Activated naive CD4-positive, alpha-beta T cell treated with anti-CD3 and anti-CD28 coated beads for 36 hours (primary cell): Measurements from ENCODE around the gene GPATCH4. TPM values are rescaled to one million over a fixed set of nuclear protein-coding genes. Genes with fewer than 3 reads are reported as not detected.

Source experiments
- CTCF ChIA-PET: fragments of 350-600 bp; sonication (Branson Sonifier 250); formaldehyde crosslinking; loops from one replicate; lab custom pipeline; 2021; ENCODE audit warnings: antibody characterized with exemption; lab: Charles Lee
- DNase-seq: peaks from one replicate; pipeline ENCODE4 v3.0.0-alpha.2; 2020
- H3K27ac Mint-ChIP-seq: one replicate; pipeline ENCODE4 v1.8.0; 2021; ENCODE audit warnings: mild to moderate bottlenecking, mixed read lengths
- H3K27me3 Mint-ChIP-seq: one replicate; pipeline ENCODE4 v1.8.0; 2021; ENCODE audit warnings: low read depth, mixed read lengths
- H3K36me3 Mint-ChIP-seq: one replicate; pipeline ENCODE4 v1.8.0; 2021; ENCODE audit warnings: low read depth, mixed read lengths
- H3K4me1 Mint-ChIP-seq: one replicate; pipeline ENCODE4 v1.8.0; 2021; ENCODE audit warnings: low read depth, mixed read lengths
- H3K4me3 Mint-ChIP-seq: one replicate; pipeline ENCODE4 v1.8.0; 2021; ENCODE audit warnings: mild to moderate bottlenecking, moderate library complexity, mixed read lengths
- H3K9me3 Mint-ChIP-seq: one replicate; pipeline ENCODE4 v1.8.0; 2021; ENCODE audit warnings: mixed read lengths
- intact Hi-C: fragments of 100-400 bp; cut with micrococcal nuclease; formaldehyde crosslinking; loops from one replicate; pipeline ENCODE4 v1.15.1; 2023
- total RNA-seq, 2 experiments: library from RNA; stranded (reverse); gene quantifications; one replicate each; pipeline ENCODE4 v1.2.3, GENCODE V29; 2021

Gene GPATCH4
- total RNA-seq, 2 experiments from 2014 or later = 37.5 to 38.3 TPM

- no peak overlapping the region for H3K27ac Mint-ChIP-seq
- DNase-seq = no peak
- H3K4me3 Mint-ChIP-seq = no peak overlapping the region
- H3K36me3 Mint-ChIP-seq = peaks cover 1% of the 10 kb centered on the region
- CTCF ChIA-PET = interaction anchor here (0.7 to 2.5 kb wide), 10 partner anchors 14 to 140 kb away, joined by 3 to 12 read pairs (median 4); no protein-coding TSS in a partner anchor
- peaks cover 34% of the 10 kb centered on the region for H3K4me1 Mint-ChIP-seq
- no peaks in the 10 kb centered on the region for H3K27me3 Mint-ChIP-seq
- intact Hi-C loops = no loop called here
- H3K9me3 Mint-ChIP-seq = no peaks in the 10 kb centered on the region
Observed at GRCh38 chr1:156586323-156586722, 15.0 kb downstream of the GPATCH4 start.

DNA sequence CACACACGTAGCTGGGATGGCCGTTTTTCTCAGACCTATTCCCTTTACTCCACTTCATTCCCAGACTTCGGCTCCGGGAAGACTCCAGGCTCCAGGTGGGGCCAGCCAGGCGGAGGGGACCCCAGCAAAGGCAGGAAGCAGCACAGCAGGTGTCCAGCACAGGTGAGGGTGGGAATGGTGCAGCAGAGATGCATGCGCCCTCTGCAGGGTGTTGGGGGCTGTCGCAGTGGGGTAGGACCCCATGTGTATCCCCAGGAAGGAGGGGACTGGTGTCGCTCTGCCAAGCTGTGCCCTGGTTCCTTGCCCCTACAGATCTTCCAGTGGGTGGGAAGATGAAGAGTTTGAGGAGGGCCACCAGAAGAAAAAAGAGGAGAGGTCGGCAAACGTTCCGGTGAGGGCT lies 16.5 kb downstream of the GPATCH4 start:
- Mint-ChIP-seq H3K27ac (no peak overlapping the region), H3K4me3 (no peak overlapping the region), H3K36me3 (peaks cover 1% of the 10 kb centered on the region), H3K9me3 (no peaks in the 10 kb centered on the region), H3K4me1 (peaks cover 27% of the 10 kb centered on the region), H3K27me3 (no peaks in the 10 kb centered on the region)
- DNase-seq = peak; percentile 18
- CTCF ChIA-PET = interaction anchor here (1.1 to 2.5 kb wide), 6 partner anchors 19 to 128 kb away, joined by 3 to 12 read pairs (median 6); no protein-coding TSS in a partner anchor
- intact Hi-C loops = loop anchor here (1.0 to 2.0 kb wide), 4 partner anchors 16 to 129 kb away; partner anchors contain the start of gene GPATCH4

GRCh38 chr1:156583821-156584622 lies 17.3 kb downstream of the GPATCH4 start:
- peaks cover 1% of the 10 kb centered on the region for H3K36me3 Mint-ChIP-seq
- H3K4me1 Mint-ChIP-seq = peaks cover 27% of the 10 kb centered on the region
- no peaks in the 10 kb centered on the region for H3K9me3 Mint-ChIP-seq
- peak; percentile 92 for DNase-seq
- CTCF ChIA-PET = interaction anchor here (0.7 to 2.1 kb wide), 2 partner anchors 20 to 197 kb away, joined by 3 to 9 read pairs; no protein-coding TSS in a partner anchor
- intact Hi-C loops = loop anchor here (1.0 to 2.0 kb wide), 4 partner anchors 17 to 128 kb away; partner anchors contain the start of gene GPATCH4
- no peak overlapping the region for H3K4me3 Mint-ChIP-seq
- no peaks in the 10 kb centered on the region for H3K27me3 Mint-ChIP-seq
- H3K27ac Mint-ChIP-seq = no peak overlapping the region

DNA sequence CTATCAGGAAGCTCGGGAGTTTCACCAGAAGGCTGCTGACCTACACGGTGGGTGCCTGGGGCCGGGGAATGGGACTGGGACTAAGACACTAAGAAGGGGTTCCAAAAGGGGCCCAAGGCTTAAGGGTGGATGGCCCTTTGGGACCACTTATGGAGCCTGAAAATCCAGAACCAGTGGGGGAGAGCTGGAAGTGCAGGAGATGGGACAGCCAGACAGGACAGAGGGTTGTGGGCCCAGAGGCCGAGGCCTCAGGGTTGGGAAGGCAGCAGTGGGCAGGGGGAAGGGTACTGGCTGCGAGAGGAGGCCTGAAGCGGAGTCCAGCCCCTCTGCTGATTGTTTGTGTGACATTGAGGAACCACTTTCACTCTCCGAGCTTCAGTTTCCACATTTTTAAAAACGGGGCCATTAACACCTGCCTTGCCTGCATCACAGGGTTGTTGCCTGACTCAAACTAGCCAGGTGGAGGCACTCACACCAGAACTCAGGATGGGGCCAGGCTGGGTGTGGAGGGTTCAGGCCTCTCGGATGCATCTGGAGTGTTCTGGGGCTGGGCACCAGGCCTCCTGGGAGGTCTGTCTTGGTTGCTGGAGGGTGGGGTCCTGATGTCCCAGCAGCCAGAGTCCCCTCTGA lies 18.8 kb downstream of the GPATCH4 start:
- Mint-ChIP-seq H3K4me3 (peak overlapping the region; percentile 73), H3K27ac (peak overlapping the region; percentile 87), H3K36me3 (peaks cover 1% of the 10 kb centered on the region), H3K4me1 (peaks cover 27% of the 10 kb centered on the region), H3K9me3 (no peaks in the 10 kb centered on the region), H3K27me3 (no peaks in the 10 kb centered on the region)
- DNase-seq = peak; percentile 67
- CTCF ChIA-PET = interaction anchor here (0.6 to 3.5 kb wide), 13 partner anchors 9 to 112 kb away, joined by 3 to 24 read pairs (median 4); partner anchors contain the start of gene NAXE
- intact Hi-C loops = loop anchor here (1.0 kb wide), 1 partner anchor 9 kb away; the partner anchor contains the start of gene NAXE

DNA sequence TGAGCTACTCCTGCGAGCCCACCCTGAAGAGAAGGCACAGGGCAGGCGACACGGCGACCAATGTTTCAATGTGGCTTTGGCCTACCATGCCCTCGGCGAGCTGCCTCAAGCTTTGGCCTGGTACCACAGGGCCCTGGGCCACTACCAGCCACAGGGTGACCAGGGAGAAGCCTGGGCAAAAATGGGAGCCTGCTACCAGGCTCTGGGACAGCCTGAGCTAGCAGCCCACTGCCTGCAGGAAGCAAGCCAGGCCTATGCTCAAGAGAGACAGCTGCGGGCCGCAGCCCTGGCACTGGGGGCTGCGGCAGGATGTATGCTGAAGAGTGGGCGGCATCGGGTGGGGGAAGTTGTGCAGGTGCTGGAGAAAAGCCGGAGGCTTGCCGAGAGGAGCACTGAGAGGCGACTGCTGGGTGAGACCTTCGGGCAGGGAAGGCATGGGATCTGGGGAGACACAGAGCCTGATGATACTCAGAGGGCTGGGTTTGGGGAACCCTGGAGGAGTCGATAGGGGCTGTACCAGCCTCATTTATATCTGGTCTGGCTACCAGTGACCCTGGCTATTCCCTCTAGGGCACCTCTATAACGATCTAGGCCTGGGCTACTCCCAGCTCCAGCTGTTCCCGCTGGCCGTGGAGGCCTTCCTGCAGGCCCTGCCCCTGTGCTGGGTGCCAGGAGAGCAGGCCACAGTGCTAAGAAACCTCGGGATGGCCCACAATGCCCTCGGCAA lies 19.5 kb downstream of the GPATCH4 start:
- Mint-ChIP-seq H3K27me3 (no peaks in the 10 kb centered on the region), H3K9me3 (no peaks in the 10 kb centered on the region)

DNA sequence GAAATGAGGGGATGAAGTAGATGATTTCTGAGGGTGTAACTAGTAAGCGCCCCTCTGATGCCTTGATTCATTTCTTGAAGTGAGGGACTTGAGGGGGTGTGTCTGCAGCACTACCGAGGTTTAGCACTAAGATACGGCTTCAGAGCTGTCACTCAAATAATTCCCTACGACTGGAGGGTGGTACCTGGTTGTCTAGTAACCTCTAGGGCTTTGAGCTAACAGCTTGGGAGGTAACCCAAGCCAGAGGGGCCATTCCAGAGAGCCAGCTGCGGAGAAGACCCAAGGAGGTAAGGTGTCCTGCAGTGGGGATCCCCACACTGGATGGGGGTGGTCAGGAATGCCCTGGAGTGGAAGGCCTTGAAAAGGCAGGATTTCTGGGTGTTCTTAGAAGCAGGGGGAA lies 21.8 kb downstream of the GPATCH4 start, which contains the start of gene TTC24:
Gene TTC24 (plus strand): TSS at position 252 of the 400 bp plus-strand sequence. CDS start 1,642 bp downstream, outside the sequence.
- Mint-ChIP-seq H3K36me3 (no peaks in the 10 kb centered on the region), H3K27ac (no peak within 1 kb of the TSS), H3K4me1 (peaks cover 26% of the 10 kb centered on the region), H3K9me3 (no peaks in the 10 kb centered on the region), H3K4me3 (no peak within 1 kb of the TSS), H3K27me3 (no peaks in the 10 kb centered on the region)
- no peak for DNase-seq
- CTCF ChIA-PET = interaction anchor here (0.8 to 3.5 kb wide), 7 partner anchors 23 to 193 kb away, joined by 3 to 24 read pairs (median 4); no protein-coding TSS in a partner anchor
- intact Hi-C loops = no loop called here

More for the DNA sequence above, 19.5 kb downstream of the GPATCH4 start:
- intact Hi-C loops = loop anchor here (1.0 kb wide), 1 partner anchor 9 kb away; the partner anchor contains the start of gene NAXE
- Mint-ChIP-seq H3K27ac (peak overlapping the region; percentile 87), H3K4me3 (peak overlapping the region; percentile 73), H3K36me3 (peaks cover 1% of the 10 kb centered on the region), H3K4me1 (peaks cover 27% of the 10 kb centered on the region)
- DNase-seq = peak; percentile 51
- CTCF ChIA-PET = interaction anchor here (0.7 to 3.5 kb wide), 15 partner anchors 9 to 196 kb away, joined by 3 to 24 read pairs (median 4); partner anchors contain the start of gene NAXE

GRCh38 chr1:156578055-156578454 lies 23.2 kb downstream of the GPATCH4 start:
- no peak overlapping the region for H3K27ac Mint-ChIP-seq
- CTCF ChIA-PET = interaction anchor here (0.7 to 1.1 kb wide), 2 partner anchors 11 to 98 kb away, joined by 3 to 5 read pairs; no protein-coding TSS in a partner anchor
- peaks cover 3% of the 10 kb centered on the region for H3K27me3 Mint-ChIP-seq
- no peaks in the 10 kb centered on the region for H3K36me3 Mint-ChIP-seq
- no peak overlapping the region for H3K4me3 Mint-ChIP-seq
- intact Hi-C loops = no loop called here
- H3K4me1 Mint-ChIP-seq = peaks cover 14% of the 10 kb centered on the region
- H3K9me3 Mint-ChIP-seq = no peaks in the 10 kb centered on the region
- no peak for DNase-seq

- H3K9me3 Mint-ChIP-seq = no peaks in the 10 kb centered on the region
- H3K4me1 Mint-ChIP-seq = peaks cover 11% of the 10 kb centered on the region
Observed at GRCh38 chr1:156577550-156577949, 23.7 kb downstream of the GPATCH4 start.

GRCh38 chr1:156574039-156574633 lies 27.1 kb downstream of the GPATCH4 start:
- CTCF ChIA-PET = no interaction called here
- H3K27me3 Mint-ChIP-seq = peaks cover 30% of the 10 kb centered on the region
- H3K4me3 Mint-ChIP-seq = no peak overlapping the region
- H3K27ac Mint-ChIP-seq = no peak overlapping the region
- peaks cover 18% of the 10 kb centered on the region for H3K4me1 Mint-ChIP-seq
- DNase-seq = no peak
- intact Hi-C loops = loop anchor here (5.0 kb wide), 1 partner anchor 52 kb away; no protein-coding TSS in a partner anchor
- peaks cover 2% of the 10 kb centered on the region for H3K36me3 Mint-ChIP-seq
- no peaks in the 10 kb centered on the region for H3K9me3 Mint-ChIP-seq

More at GRCh38 chr1:156577550-156577949, 23.7 kb downstream of the GPATCH4 start:
- H3K4me3 Mint-ChIP-seq = no peak overlapping the region
- peaks cover 8% of the 10 kb centered on the region for H3K27me3 Mint-ChIP-seq
- no peak for DNase-seq
- intact Hi-C loops = no loop called here
- H3K36me3 Mint-ChIP-seq = no peaks in the 10 kb centered on the region
- no peak overlapping the region for H3K27ac Mint-ChIP-seq
- CTCF ChIA-PET = interaction anchor here (0.5 kb wide), 1 partner anchor 24 kb away, joined by 4 read pairs; the partner anchor contains the start of gene GPATCH4

GRCh38 chr1:156572663-156573018 lies 28.6 kb downstream of the GPATCH4 start:
- intact Hi-C loops = loop anchor here (1.0 to 5.0 kb wide), 2 partner anchors 50 to 84 kb away; no protein-coding TSS in a partner anchor
- Mint-ChIP-seq H3K4me1 (peaks cover 18% of the 10 kb centered on the region), H3K27ac (peak overlapping the region; percentile 6), H3K36me3 (peaks cover 2% of the 10 kb centered on the region), H3K4me3 (peak overlapping the region; percentile 93), H3K9me3 (no peaks in the 10 kb centered on the region), H3K27me3 (peaks cover 30% of the 10 kb centered on the region)
- CTCF ChIA-PET = interaction anchor here (0.6 to 1.9 kb wide), 2 partner anchors 32 to 87 kb away, joined by 3 to 4 read pairs; no protein-coding TSS in a partner anchor
- DNase-seq = no peak
